Activated naive CD4-positive, alpha-beta T cell treated with anti-CD3 and anti-CD28 coated beads, Interleukin-2, amount 10 ng/mL, durations not matched to agents 7 days and 5 days (primary cell): ENCODE results near the gene ADGRG3.
"Not testable (repeated sequence)": the region's sequence is repeated elsewhere in the genome, so short reads cannot be mapped to it uniquely, and the experiment has no call there.

ENCODE experiments used
- CTCF ChIA-PET: fragments of 350-600 bp; sonication (Branson Sonifier 250); formaldehyde crosslinking; loops from one replicate; lab custom pipeline; 2021; ENCODE audit warnings: antibody characterized with exemption; lab: Charles Lee
- DNase-seq: peaks from one replicate; pipeline ENCODE4 v3.0.0-alpha.2; 2020
- H3K27ac Mint-ChIP-seq: one replicate; pipeline ENCODE4 v1.8.0; 2021; ENCODE audit warnings: mild to moderate bottlenecking, moderate library complexity, mixed read lengths
- H3K27me3 Mint-ChIP-seq: one replicate; pipeline ENCODE4 v1.8.0; 2021; ENCODE audit warnings: mild to moderate bottlenecking, mixed read lengths
- H3K36me3 Mint-ChIP-seq: one replicate; pipeline ENCODE4 v1.8.0; 2021; ENCODE audit warnings: mixed read lengths
- H3K4me1 Mint-ChIP-seq: one replicate; pipeline ENCODE4 v1.8.0; 2021; ENCODE audit warnings: mixed read lengths
- H3K4me3 Mint-ChIP-seq: one replicate; pipeline ENCODE4 v1.8.0; 2021; ENCODE audit warnings: mild to moderate bottlenecking, moderate library complexity, mixed read lengths
- H3K9me3 Mint-ChIP-seq: one replicate; pipeline ENCODE4 v1.8.0; 2021; ENCODE audit warnings: mixed read lengths

ADGRG3 gene

DNA sequence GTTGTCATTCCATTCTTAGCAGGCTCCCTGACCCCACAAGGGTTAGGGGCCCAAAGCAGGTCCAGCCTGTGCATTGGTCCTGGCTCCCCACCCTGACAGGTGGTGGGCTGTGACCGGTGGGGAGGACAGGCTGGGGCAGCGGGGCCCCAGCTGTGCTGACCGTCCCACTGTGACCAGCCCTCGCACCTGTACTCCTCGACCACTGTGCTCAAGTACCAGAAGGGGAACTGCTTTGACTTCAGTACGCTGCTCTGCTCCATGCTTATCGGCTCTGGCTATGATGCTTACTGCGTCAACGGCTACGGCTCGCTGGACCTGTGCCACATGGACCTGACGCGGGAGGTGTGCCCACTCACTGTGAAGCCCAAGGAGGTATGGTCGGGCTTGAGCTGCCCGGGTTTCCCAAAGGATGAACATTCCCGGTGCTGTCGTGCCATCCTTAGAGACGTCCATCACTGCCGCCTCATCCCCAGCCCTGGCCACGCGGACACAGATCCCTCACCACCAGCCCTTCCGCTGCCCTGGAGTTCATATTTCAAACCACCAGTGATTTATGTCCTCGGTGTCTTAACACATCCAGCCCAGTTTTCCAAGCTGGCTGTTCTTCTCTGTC is 33.8 kb downstream of the ADGRG3 start:
- Mint-ChIP-seq H3K4me3 (no peak overlapping the region), H3K9me3 (peaks cover 2% of the 10 kb centered on the region), H3K4me1 (no peaks in the 10 kb centered on the region), H3K27me3 (peaks cover 20% of the 10 kb centered on the region), H3K36me3 (no peaks in the 10 kb centered on the region), H3K27ac (no peak overlapping the region)
- CTCF ChIA-PET: interaction anchor here (1.0 kb wide), 1 partner anchor 126 kb away, joined by 3 read pairs; no protein-coding TSS in a partner anchor
- no peak for DNase-seq

- H3K4me1 Mint-ChIP-seq: no peaks in the 10 kb centered on the region
- H3K4me3 Mint-ChIP-seq: no peak overlapping the region
- CTCF ChIA-PET: interaction anchor here (0.9 kb wide), 1 partner anchor 56 kb away, joined by 3 read pairs; no protein-coding TSS in a partner anchor
- H3K36me3 Mint-ChIP-seq: no peaks in the 10 kb centered on the region
- H3K27ac Mint-ChIP-seq: no peak overlapping the region
- peaks cover 18% of the 10 kb centered on the region for H3K27me3 Mint-ChIP-seq
- no peak for DNase-seq
- H3K9me3 Mint-ChIP-seq: peaks cover 3% of the 10 kb centered on the region
Measured at GRCh38 chr16:57703416-57704010, 35.4 kb downstream of the ADGRG3 start.

- Mint-ChIP-seq H3K27ac (no peak overlapping the region), H3K4me1 (no peaks in the 10 kb centered on the region), H3K27me3 (peaks cover 18% of the 10 kb centered on the region), H3K4me3 (no peak overlapping the region), H3K9me3 (peaks cover 3% of the 10 kb centered on the region), H3K36me3 (no peaks in the 10 kb centered on the region)
- no peak for DNase-seq
- CTCF ChIA-PET: interaction anchor here (0.9 kb wide), 1 partner anchor 56 kb away, joined by 3 read pairs; no protein-coding TSS in a partner anchor
Measured at GRCh38 chr16:57704011-57704904, 36.2 kb downstream of the ADGRG3 start.

GRCh38 chr16:57704905-57705852 is 37.1 kb downstream of the ADGRG3 start:
- no peak for DNase-seq
- Mint-ChIP-seq H3K4me3 (no peak overlapping the region), H3K4me1 (no peaks in the 10 kb centered on the region), H3K36me3 (no peaks in the 10 kb centered on the region), H3K27ac (no peak overlapping the region), H3K27me3 (peaks cover 24% of the 10 kb centered on the region), H3K9me3 (peaks cover 3% of the 10 kb centered on the region)
- CTCF ChIA-PET: no interaction called here

GRCh38 chr16:57706717-57707116 is 38.6 kb downstream of the ADGRG3 start:
- Mint-ChIP-seq H3K4me1 (no peaks in the 10 kb centered on the region), H3K9me3 (peaks cover 3% of the 10 kb centered on the region), H3K27me3 (peaks cover 33% of the 10 kb centered on the region), H3K4me3 (no peak overlapping the region), H3K36me3 (no peaks in the 10 kb centered on the region), H3K27ac (no peak overlapping the region)
- CTCF ChIA-PET: no interaction called here
- no peak for DNase-seq

GRCh38 chr16:57707331-57707730 is 39.2 kb downstream of the ADGRG3 start:
- peaks cover 3% of the 10 kb centered on the region for H3K9me3 Mint-ChIP-seq
- H3K36me3 Mint-ChIP-seq: no peaks in the 10 kb centered on the region
- H3K4me1 Mint-ChIP-seq: no peaks in the 10 kb centered on the region
- H3K4me3 Mint-ChIP-seq: no peak overlapping the region
- H3K27ac Mint-ChIP-seq: no peak overlapping the region
- DNase-seq: no peak
- CTCF ChIA-PET: no interaction called here
- peaks cover 39% of the 10 kb centered on the region for H3K27me3 Mint-ChIP-seq

DNA sequence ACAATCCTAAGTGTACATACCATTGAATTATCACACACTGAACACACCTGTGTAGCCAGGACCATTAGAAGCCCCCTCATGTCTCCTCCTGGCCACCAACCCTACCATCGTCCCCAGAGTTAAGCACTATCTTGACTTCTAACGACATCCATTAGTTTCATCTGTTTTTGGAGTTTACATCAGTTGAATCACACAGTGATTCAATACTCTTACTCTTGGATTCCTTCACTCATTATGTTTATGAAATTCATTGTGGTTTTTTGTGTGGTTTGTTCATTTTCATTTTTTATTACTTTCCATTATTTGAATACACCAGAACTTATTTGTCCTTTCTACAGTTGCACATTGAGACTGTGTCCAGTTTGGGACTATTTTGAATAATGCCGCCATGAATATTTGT is 40.1 kb downstream of the ADGRG3 start:
- H3K27me3 Mint-ChIP-seq: peaks cover 39% of the 10 kb centered on the region
- no peak overlapping the region for H3K27ac Mint-ChIP-seq
- H3K4me1 Mint-ChIP-seq: no peaks in the 10 kb centered on the region
- no peaks in the 10 kb centered on the region for H3K36me3 Mint-ChIP-seq
- no peak for DNase-seq
- CTCF ChIA-PET: no interaction called here
- H3K4me3 Mint-ChIP-seq: no peak overlapping the region
- peaks cover 3% of the 10 kb centered on the region for H3K9me3 Mint-ChIP-seq

DNA sequence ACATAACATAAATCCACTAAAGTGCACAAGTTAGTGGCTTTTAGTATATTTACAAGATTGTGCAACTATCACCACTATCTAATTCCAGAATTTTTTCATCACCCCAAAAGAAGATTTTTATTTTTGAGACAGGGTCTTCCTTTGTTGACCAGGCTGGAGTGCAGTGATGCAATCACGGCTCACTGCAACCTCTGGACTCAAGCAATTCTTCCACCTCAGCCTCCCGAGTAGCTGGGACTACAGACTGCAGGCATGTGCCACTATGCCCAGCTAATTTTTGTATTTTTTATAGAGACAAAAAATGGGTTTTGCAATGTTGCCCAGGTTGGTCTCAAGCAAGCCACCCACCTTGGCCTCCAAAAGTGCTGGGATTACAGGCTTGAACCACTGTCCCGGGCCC is 41.6 kb downstream of the ADGRG3 start:
- no peaks in the 10 kb centered on the region for H3K36me3 Mint-ChIP-seq
- H3K4me3 Mint-ChIP-seq: no peak overlapping the region
- H3K27ac Mint-ChIP-seq: no peak overlapping the region
- no peak for DNase-seq
- H3K4me1 Mint-ChIP-seq: no peaks in the 10 kb centered on the region
- CTCF ChIA-PET: no interaction called here
- peaks cover 3% of the 10 kb centered on the region for H3K9me3 Mint-ChIP-seq
- H3K27me3 Mint-ChIP-seq: peaks cover 42% of the 10 kb centered on the region

- Mint-ChIP-seq H3K27me3 (peaks cover 48% of the 10 kb centered on the region), H3K4me3 (no peak overlapping the region), H3K4me1 (no peaks in the 10 kb centered on the region), H3K27ac (no peak overlapping the region), H3K36me3 (no peaks in the 10 kb centered on the region), H3K9me3 (peaks cover 3% of the 10 kb centered on the region)
- CTCF ChIA-PET: interaction anchor here (1.6 kb wide), 1 partner anchor 10 kb away, joined by 3 read pairs; no protein-coding TSS in a partner anchor
- DNase-seq: no peak
Measured at GRCh38 chr16:57711346-57711745, 43.2 kb downstream of the ADGRG3 start.

GRCh38 chr16:57711993-57712392 is 43.9 kb downstream of the ADGRG3 start:
- CTCF ChIA-PET: interaction anchor here (1.2 to 1.6 kb wide), 2 partner anchors 9 to 11 kb away, joined by 3 read pairs; no protein-coding TSS in a partner anchor
- no peaks in the 10 kb centered on the region for H3K9me3 Mint-ChIP-seq
- H3K27me3 Mint-ChIP-seq: peaks cover 46% of the 10 kb centered on the region
- no peaks in the 10 kb centered on the region for H3K4me1 Mint-ChIP-seq
- H3K27ac Mint-ChIP-seq: no peak overlapping the region
- H3K36me3 Mint-ChIP-seq: no peaks in the 10 kb centered on the region
- H3K4me3 Mint-ChIP-seq: no peak overlapping the region
- DNase-seq: no peak

GRCh38 chr16:57712569-57712968 is 44.5 kb downstream of the ADGRG3 start:
- H3K9me3 Mint-ChIP-seq, DNase-seq, H3K27ac Mint-ChIP-seq, H3K4me1 Mint-ChIP-seq, H3K4me3 Mint-ChIP-seq, H3K36me3 Mint-ChIP-seq: not testable (repeated sequence)
- CTCF ChIA-PET: interaction anchor here (1.2 kb wide), 1 partner anchor 11 kb away, joined by 3 read pairs; no protein-coding TSS in a partner anchor
- peaks cover 40% of the 10 kb centered on the region for H3K27me3 Mint-ChIP-seq

DNA sequence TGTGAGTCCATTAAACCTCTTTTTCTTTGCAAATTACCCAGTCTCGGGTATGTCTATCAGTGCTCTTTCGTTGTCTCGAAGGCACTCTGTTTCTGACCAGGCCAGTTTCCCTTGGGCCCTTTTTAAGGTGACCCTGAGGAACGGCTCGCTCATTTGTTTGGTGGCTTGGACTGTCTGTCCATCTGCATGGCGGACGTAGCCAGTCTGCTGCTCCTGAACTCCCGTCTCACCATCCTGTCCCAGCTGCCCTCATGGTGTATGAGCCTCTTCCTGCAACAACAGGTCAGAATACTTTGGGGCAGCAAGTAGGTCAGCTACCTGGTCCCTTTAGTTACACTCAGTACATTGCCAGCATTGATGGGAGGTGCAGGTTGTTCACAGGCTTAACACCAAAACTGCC is 45.5 kb downstream of the ADGRG3 start:
- DNase-seq: no peak
- Mint-ChIP-seq H3K4me1 (no peaks in the 10 kb centered on the region), H3K9me3 (no peaks in the 10 kb centered on the region), H3K4me3 (no peak overlapping the region), H3K36me3 (no peaks in the 10 kb centered on the region), H3K27me3 (peaks cover 45% of the 10 kb centered on the region), H3K27ac (no peak overlapping the region)
- CTCF ChIA-PET: interaction anchor here (1.0 kb wide), 1 partner anchor 137 kb away, joined by 3 read pairs; no protein-coding TSS in a partner anchor

DNA sequence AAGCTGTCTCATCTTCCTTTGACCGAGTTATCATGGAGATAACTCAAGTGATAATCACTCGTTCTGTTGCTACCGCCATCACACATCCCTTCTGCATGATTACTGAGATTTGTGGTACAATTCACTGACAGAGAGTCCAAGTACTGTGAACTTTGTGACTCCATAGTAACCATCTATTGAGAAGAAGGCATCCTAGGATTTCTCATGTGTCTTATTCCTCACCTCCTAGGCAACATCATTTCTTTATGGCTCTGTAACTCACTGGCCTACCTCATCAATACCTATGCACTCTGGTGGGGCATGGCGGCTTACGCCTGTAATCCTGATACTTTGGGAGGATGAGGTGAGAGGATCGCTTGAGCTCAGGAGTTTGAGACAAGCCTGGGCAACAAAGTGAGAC is 45.9 kb downstream of the ADGRG3 start:
- Mint-ChIP-seq H3K9me3 (no peaks in the 10 kb centered on the region), H3K27ac (no peak overlapping the region), H3K4me1 (no peaks in the 10 kb centered on the region), H3K36me3 (no peaks in the 10 kb centered on the region), H3K27me3 (peaks cover 45% of the 10 kb centered on the region), H3K4me3 (no peak overlapping the region)
- DNase-seq: no peak
- CTCF ChIA-PET: no interaction called here
